A172 (cell line): ENCODE data around the gene DDOST. TPM values are rescaled to one million over a fixed set of nuclear protein-coding genes. Genes with fewer than 3 reads are reported as not detected.

Experiments
- total RNA-seq: library from RNA; depleted of rRNA; stranded (reverse); fragments of >200 nt; shearing (Covaris generic); gene quantifications from 2 replicates; pipeline ENCODE4 v1.2.3, GENCODE V29; 2014; rRNA removed

The DDOST gene
- total RNA-seq, 1 experiment from 2014 or later: 211 TPM

Other genes starting within 250 kb of the DDOST start
- gene CAMK2N1, start 175.2 kb downstream of the DDOST start, total RNA-seq: 2.9 and 3.6 TPM in 2 replicates
- 26.6 and 26.9 TPM in 2 replicates for gene MUL1, start 153.2 kb downstream of the DDOST start, total RNA-seq
- 0.09 and 0.12 TPM in 2 replicates for gene FAM43B, start 108.8 kb downstream of the DDOST start, total RNA-seq
- 0.19 and 0.96 TPM in 2 replicates for gene CDA, start 72.3 kb downstream of the DDOST start, total RNA-seq
- 44.8 and 57.9 TPM in 2 replicates for gene PINK1, start 27.9 kb downstream of the DDOST start, total RNA-seq
- gene KIF17, start 56.6 kb upstream of the DDOST start, total RNA-seq: 2.1 and 3.6 TPM in 2 replicates
- 17.9 and 20.0 TPM in 2 replicates for gene SH2D5, start 71.3 kb upstream of the DDOST start, total RNA-seq
- gene HP1BP3, start 125.9 kb upstream of the DDOST start, total RNA-seq: 124 and 125 TPM in 2 replicates